Measurements from ENCODE around the gene TSEN34. TPM values are rescaled to one million over a fixed set of nuclear protein-coding genes. Genes with fewer than 3 reads are reported as not detected.

The TSEN34 gene
- total RNA-seq, 2 experiments from 2014 or later, result 8.4 to 8.6 TPM

DNA sequence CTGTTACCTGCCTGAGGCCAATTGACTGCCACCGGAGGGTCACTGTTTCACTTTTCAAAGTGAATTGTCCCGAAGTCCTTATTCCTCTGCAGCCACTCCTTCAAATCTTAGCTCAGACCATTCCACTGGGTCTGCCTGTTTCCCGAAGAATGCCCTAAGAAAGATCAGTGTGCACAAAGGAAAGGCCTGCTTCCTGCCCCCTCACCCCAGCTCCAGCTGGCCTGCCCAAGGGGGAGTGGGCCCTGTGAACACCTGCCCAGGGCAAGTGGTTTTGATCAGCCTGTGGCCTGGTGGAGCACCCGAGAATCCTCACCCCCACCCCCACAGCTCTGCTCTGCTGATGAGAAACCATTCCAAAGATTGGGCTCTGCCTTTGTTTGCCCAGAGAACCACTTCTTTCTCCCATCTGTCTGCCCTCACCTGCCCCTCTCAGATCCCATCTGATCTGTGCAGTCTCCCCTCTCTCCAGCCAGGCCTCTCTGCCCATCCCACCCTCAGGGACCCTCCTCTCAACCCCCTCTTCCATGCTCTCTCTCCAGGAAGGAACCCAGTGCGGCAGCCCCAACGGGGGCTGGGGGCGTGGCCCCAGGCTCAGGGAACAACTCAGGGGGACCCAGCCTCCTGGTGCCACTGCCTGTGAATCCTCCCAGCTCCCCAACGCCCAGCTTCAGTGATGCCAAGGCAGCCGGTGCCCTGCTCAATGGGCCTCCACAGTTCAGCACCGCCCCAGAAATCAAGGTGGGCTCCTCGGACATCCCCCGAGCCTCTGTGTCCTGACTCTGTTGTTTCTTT lies 41.9 kb upstream of the TSEN34 start:
- H3K4me3 ChIP-seq (ENCODE audit: low read length), result no peak overlapping the region
- POLR2A ChIA-PET, result interaction anchor here (1.4 to 2.8 kb wide), 2 partner anchors 10 to 12 kb away, joined by 3 to 20 read pairs; partner anchors contain the start of genes CNOT3 and LENG1
- TF ChIP-seq, protein P1, sequence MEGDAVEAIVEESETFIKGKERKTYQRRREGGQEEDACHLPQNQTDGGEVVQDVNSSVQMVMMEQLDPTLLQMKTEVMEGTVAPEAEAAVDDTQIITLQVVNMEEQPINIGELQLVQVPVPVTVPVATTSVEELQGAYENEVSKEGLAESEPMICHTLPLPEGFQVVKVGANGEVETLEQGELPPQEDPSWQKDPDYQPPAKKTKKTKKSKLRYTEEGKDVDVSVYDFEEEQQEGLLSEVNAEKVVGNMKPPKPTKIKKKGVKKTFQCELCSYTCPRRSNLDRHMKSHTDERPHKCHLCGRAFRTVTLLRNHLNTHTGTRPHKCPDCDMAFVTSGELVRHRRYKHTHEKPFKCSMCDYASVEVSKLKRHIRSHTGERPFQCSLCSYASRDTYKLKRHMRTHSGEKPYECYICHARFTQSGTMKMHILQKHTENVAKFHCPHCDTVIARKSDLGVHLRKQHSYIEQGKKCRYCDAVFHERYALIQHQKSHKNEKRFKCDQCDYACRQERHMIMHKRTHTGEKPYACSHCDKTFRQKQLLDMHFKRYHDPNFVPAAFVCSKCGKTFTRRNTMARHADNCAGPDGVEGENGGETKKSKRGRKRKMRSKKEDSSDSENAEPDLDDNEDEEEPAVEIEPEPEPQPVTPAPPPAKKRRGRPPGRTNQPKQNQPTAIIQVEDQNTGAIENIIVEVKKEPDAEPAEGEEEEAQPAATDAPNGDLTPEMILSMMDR (IDR thresholded peaks at IDR 0.05), result no peak
- CTCF ChIA-PET, result no interaction called here
- Mint-ChIP-seq H3K4me1 (ENCODE audit: low read depth) (peaks cover 15% of the 10 kb centered on the region), H3K9me3 (no peaks in the 10 kb centered on the region), H3K27me3 (no peaks in the 10 kb centered on the region), H3K27ac (no peak overlapping the region), H3K4me3 (no peak overlapping the region), H3K36me3 (ENCODE audit: low read depth) (peaks cover 91% of the 10 kb centered on the region)
- H3K27ac ChIP-seq (ENCODE audit: low read depth in 1 of 2, low read length in 2 of 2), result no peak overlapping the region
- DNase-seq (no peak), ATAC-seq (ENCODE audit: poor library complexity) (no peak)
- H3K9me3 ChIP-seq (ENCODE audit: control insufficient read depth in 1 of 2, insufficient read depth in 1 of 2, low read length in 2 of 2), result no peaks in the 10 kb centered on the region
- peaks cover 13% of the 10 kb centered on the region for H3K4me1 ChIP-seq (ENCODE audit: insufficient read depth, low read length)
- intact Hi-C loops (cut with DNase I, micrococcal nuclease), result no loop called here
- H3K36me3 ChIP-seq (ENCODE audit: insufficient read depth, low read length), result peaks cover 92% of the 10 kb centered on the region
- H3K27me3 ChIP-seq (ENCODE audit: control insufficient read depth in 1 of 2, insufficient read depth in 2 of 2, low read length in 2 of 2), result no peaks in the 10 kb centered on the region

DNA sequence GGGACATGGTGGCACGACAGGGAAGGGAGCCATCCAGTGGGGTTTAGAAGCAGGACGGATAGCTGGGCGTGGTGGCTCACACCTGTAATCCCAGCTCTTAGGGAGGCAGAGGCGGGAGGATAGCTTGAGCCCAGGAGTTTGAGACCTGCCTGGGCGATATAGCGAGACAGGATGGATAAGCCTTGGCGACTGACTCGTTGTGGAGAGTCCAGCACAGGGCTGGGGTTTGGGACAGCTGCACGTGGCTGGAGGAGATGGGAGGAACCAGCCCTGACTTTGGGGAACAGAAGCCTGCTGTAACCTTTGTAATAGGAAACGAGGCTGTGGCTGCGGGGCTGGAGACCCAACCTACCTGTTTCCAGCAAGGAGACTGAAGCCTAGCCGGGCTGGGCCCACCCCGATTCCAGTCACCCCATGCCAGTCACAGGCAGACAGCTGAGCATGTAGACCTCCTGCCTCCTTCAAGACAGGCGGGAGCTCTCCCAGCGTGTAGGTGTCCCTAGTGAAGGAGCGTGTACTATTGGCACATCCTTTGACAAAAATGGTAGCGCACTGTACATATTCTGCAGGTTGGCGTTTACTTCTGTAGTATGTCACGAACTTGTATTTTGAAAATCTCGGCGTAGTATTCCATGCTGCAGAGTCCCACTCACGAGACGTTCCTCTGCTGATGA lies 39.6 kb upstream of the TSEN34 start:
- H3K27me3 ChIP-seq (ENCODE audit: control insufficient read depth in 1 of 2, insufficient read depth in 2 of 2, low read length in 2 of 2), result no peaks in the 10 kb centered on the region
- intact Hi-C loops (cut with DNase I, micrococcal nuclease), result no loop called here
- H3K4me3 ChIP-seq (ENCODE audit: low read length), result no peak overlapping the region
- TF ChIP-seq, protein P1 (IDR thresholded peaks at IDR 0.05), result no peak
- H3K36me3 ChIP-seq (ENCODE audit: insufficient read depth, low read length), result peaks cover 92% of the 10 kb centered on the region
- Mint-ChIP-seq H3K27me3 (no peaks in the 10 kb centered on the region), H3K36me3 (ENCODE audit: low read depth) (peaks cover 88% of the 10 kb centered on the region), H3K4me3 (no peak overlapping the region), H3K9me3 (no peaks in the 10 kb centered on the region), H3K27ac (no peak overlapping the region), H3K4me1 (ENCODE audit: low read depth) (peaks cover 25% of the 10 kb centered on the region)
- no peak for ATAC-seq (ENCODE audit: poor library complexity)
- no peak overlapping the region for H3K27ac ChIP-seq (ENCODE audit: low read depth in 1 of 2, low read length in 2 of 2)
- ChIA-PET POLR2A (interaction anchor here (1.0 to 2.8 kb wide), 3 partner anchors 8 to 15 kb away, joined by 3 to 20 read pairs (median 9); partner anchors contain the start of genes CNOT3 and LENG1), CTCF (no interaction called here)
- no peaks in the 10 kb centered on the region for H3K9me3 ChIP-seq (ENCODE audit: control insufficient read depth in 1 of 2, insufficient read depth in 1 of 2, low read length in 2 of 2)
- H3K4me1 ChIP-seq (ENCODE audit: insufficient read depth, low read length), result peaks cover 35% of the 10 kb centered on the region
- DNase-seq, result no peak

DNA sequence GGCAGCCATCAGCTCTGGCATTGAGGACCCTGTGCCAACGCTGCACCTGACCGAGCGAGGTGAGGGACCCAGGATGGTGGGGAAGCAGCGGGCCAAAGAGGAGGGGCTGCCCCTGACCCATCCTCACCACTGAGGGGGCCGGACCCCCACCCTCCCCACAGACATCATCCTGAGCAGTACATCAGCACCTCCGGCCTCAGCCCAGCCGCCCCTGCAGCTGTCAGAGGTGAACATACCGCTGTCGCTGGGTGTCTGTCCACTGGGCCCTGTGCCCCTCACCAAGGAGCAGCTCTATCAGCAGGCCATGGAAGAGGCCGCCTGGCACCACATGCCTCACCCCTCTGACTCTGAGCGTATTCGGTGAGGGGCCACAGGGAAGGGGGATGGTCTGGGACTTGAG lies 38.8 kb upstream of the TSEN34 start:
- no peak for ATAC-seq (ENCODE audit: poor library complexity)
- intact Hi-C loops (cut with DNase I, micrococcal nuclease), result no loop called here
- no peaks in the 10 kb centered on the region for H3K9me3 ChIP-seq (ENCODE audit: control insufficient read depth in 1 of 2, insufficient read depth in 1 of 2, low read length in 2 of 2)
- Mint-ChIP-seq H3K4me3 (no peak overlapping the region), H3K27ac (no peak overlapping the region), H3K4me1 (ENCODE audit: low read depth) (peaks cover 30% of the 10 kb centered on the region), H3K9me3 (no peaks in the 10 kb centered on the region), H3K27me3 (no peaks in the 10 kb centered on the region), H3K36me3 (ENCODE audit: low read depth) (peaks cover 88% of the 10 kb centered on the region)
- H3K4me3 ChIP-seq (ENCODE audit: low read length), result no peak overlapping the region
- ChIA-PET CTCF (no interaction called here), POLR2A (interaction anchor here (1.0 to 2.8 kb wide), 2 partner anchors 13 to 15 kb away, joined by 3 to 20 read pairs; partner anchors contain the start of gene CNOT3)
- H3K4me1 ChIP-seq (ENCODE audit: insufficient read depth, low read length), result peaks cover 40% of the 10 kb centered on the region
- no peaks in the 10 kb centered on the region for H3K27me3 ChIP-seq (ENCODE audit: control insufficient read depth in 1 of 2, insufficient read depth in 2 of 2, low read length in 2 of 2)
- peaks cover 92% of the 10 kb centered on the region for H3K36me3 ChIP-seq (ENCODE audit: insufficient read depth, low read length)
- no peak for DNase-seq
- TF ChIP-seq, protein P1 (IDR thresholded peaks at IDR 0.05), result no peak
- no peak overlapping the region for H3K27ac ChIP-seq (ENCODE audit: low read depth in 1 of 2, low read length in 2 of 2)

All from CD4-positive, alpha-beta T cell (primary cell).